Lung (tissue), 12 donors: Measurements from ENCODE around the gene TTYH2. TPM values are rescaled to one million over a fixed set of nuclear protein-coding genes. Genes with fewer than 3 reads are reported as not detected.

Experiments used
- ATAC-seq: fragments of 200-7000 bp; cut with Tn5 transposase; one replicate; pipeline ENCODE4 v1.9.1; 2020; ENCODE audit warnings: moderate number of reproducible peaks; ENCODE audit not compliant: insufficient read depth, low FRiP score
- DNase-seq, 3 donors: peaks; one replicate each; pipeline ENCODE4 v3.0.0-alpha.2; 2013 to 2017
- H3K27ac ChIP-seq, 2 donors: one replicate each; pipeline ENCODE4 v1.5.1; 2013; ENCODE audit warnings: mild to moderate bottlenecking in 2 of 2, moderate library complexity in 2 of 2, control low read depth in 1 of 2, inconsistent platforms in 1 of 2, low read depth in 1 of 2, low read length in 1 of 2
- H3K27me3 ChIP-seq, 3 donors: one replicate each; pipeline ENCODE4 v1.5.1; 2013; ENCODE audit warnings: low read length in 2 of 3; ENCODE audit not compliant: control insufficient read depth in 3 of 3, insufficient read depth in 3 of 3
- H3K36me3 ChIP-seq, 4 donors: one replicate each; pipeline ENCODE4 v1.5.1; 2013; ENCODE audit warnings: low read length in 4 of 4, mild to moderate bottlenecking in 1 of 4, moderate library complexity in 1 of 4; ENCODE audit not compliant: control insufficient read depth in 4 of 4, insufficient read depth in 4 of 4
- H3K4me1 ChIP-seq, 5 donors: one replicate each; pipeline ENCODE4 v1.5.1; 2013; ENCODE audit warnings: low read length in 5 of 5, mild to moderate bottlenecking in 2 of 5, moderate library complexity in 1 of 5; ENCODE audit not compliant: control insufficient read depth in 5 of 5, insufficient read depth in 5 of 5
- H3K4me3 ChIP-seq: one replicate; pipeline ENCODE4 v1.5.1; 2013; ENCODE audit warnings: mild to moderate bottlenecking, control low read depth, moderate library complexity
- H3K9ac ChIP-seq, 2 donors: one replicate each; pipeline ENCODE4 v1.5.1; 2013; ENCODE audit warnings: low read length in 2 of 2, control low read depth in 1 of 2; ENCODE audit not compliant: insufficient read depth in 1 of 2
- H3K9me3 ChIP-seq, 4 donors: one replicate each; pipeline ENCODE4 v1.5.1; 2013; ENCODE audit warnings: low read length in 3 of 4, mild to moderate bottlenecking in 1 of 4, moderate library complexity in 1 of 4; ENCODE audit not compliant: control insufficient read depth in 4 of 4, insufficient read depth in 3 of 4
- CTCF ChIP-seq: IDR thresholded peaks from 2 replicates; pipeline ENCODE4 v1.5.1; 2012; ENCODE audit warnings: mild to moderate bottlenecking; ENCODE audit errors: control extremely low read depth, extremely low read depth
- WGBS, 2 donors: extraction: QIAGEN DNeasy Blood & Tissue Kit; methylation state at CpG; one replicate each; pipeline ENCODE4 v1.1.7; 2013; 5-methylcytosine and 5-hydroxymethylcytosine counted together
- polyA plus RNA-seq, 2 donors: library from polyadenylated mRNA; stranded (reverse); fragments of 200-250 nt; gene quantifications; one replicate each; pipeline ENCODE4 v1.2.1, GENCODE V29; 2013
- total RNA-seq, 2 donors: library from RNA; depleted of rRNA in 1 of 2; stranded (reverse); fragments of >200 nt in 1 of 2; gene quantifications; one replicate each; pipeline ENCODE4 v1.2.1, GENCODE V29; 2014 to 2021
- donor health status: control.
- donor health status: control.
- donor health status: Bipolar disorder and iron deficiency.
- donor health status: healthy.
- donor health status: DM: yes; HTN: yes; CAD: no.

Gene TTYH2
- total and polyA plus RNA-seq, 4 donors: 2.3 to 10.6 (median 5.4) TPM

- DNase-seq (no peak), ATAC-seq (no peak)
- TF ChIP-seq CTCF: no peak
- H3K27me3 ChIP-seq: no peaks in the 10 kb centered on the region
- no peak overlapping the region for H3K9ac ChIP-seq
- peaks cover 0 to 4% (median 0%) of the 10 kb centered on the region in 5 donors for H3K4me1 ChIP-seq
- no peak overlapping the region for H3K27ac ChIP-seq
- no peak overlapping the region for H3K4me3 ChIP-seq
- no peaks in the 10 kb centered on the region for H3K9me3 ChIP-seq
- no peaks in the 10 kb centered on the region for H3K36me3 ChIP-seq
- WGBS, 2 donors: 95 to 98% methylated on average over 10 of the region's 10 CpGs
These were observed 79.1 kb downstream of the TTYH2 start for GRCh38 chr17:74292495-74292894.

GRCh38 chr17:74295625-74296547 lies 82.5 kb downstream of the TTYH2 start:
- no peak for TF ChIP-seq CTCF
- Histone ChIP-seq H3K4me3 (no peak overlapping the region), H3K27ac (peak overlapping the region in 1 of 2 donors; percentile 78), H3K36me3 (no peaks in the 10 kb centered on the region), H3K9ac (no peak overlapping the region), H3K27me3 (no peaks in the 10 kb centered on the region), H3K4me1 (peaks cover 0 to 4% (median 0%) of the 10 kb centered on the region in 5 donors), H3K9me3 (no peaks in the 10 kb centered on the region)
- 55 to 83% methylated on average over 10 of the region's 10 CpGs for WGBS, 2 donors
- DNase-seq: peak in 1 of 3 donors; percentile 53
- ATAC-seq: no peak

- WGBS, 2 donors: 4 to 6% methylated on average over 5 of the region's 5 CpGs
- no peak overlapping the region for H3K4me3 ChIP-seq
- H3K36me3 ChIP-seq: no peaks in the 10 kb centered on the region
- TF ChIP-seq CTCF: peak; percentile 30
- peak overlapping the region in 1 of 2 donors; percentile 78 for H3K27ac ChIP-seq
- peak; percentile 61 to 81 (median 72) for DNase-seq
- H3K27me3 ChIP-seq: no peaks in the 10 kb centered on the region
- peaks cover 0 to 4% (median 0%) of the 10 kb centered on the region in 5 donors for H3K4me1 ChIP-seq
- no peak overlapping the region for H3K9ac ChIP-seq
- no peaks in the 10 kb centered on the region for H3K9me3 ChIP-seq
- ATAC-seq: peak; percentile 34
These were observed 83.2 kb downstream of the TTYH2 start for GRCh38 chr17:74296548-74296936.
